ENCODE measurements around the gene CCNK.

The CCNK gene

GRCh38 chr14:99519931-99520421 is 38.8 kb downstream of the CCNK start:
- DNase-seq (ENCODE audit: low read depth in 2 of 2): no peak

GRCh38 chr14:99520571-99521081 is 39.4 kb downstream of the CCNK start:
- no peak for DNase-seq (ENCODE audit: low read depth in 2 of 2)

DNA sequence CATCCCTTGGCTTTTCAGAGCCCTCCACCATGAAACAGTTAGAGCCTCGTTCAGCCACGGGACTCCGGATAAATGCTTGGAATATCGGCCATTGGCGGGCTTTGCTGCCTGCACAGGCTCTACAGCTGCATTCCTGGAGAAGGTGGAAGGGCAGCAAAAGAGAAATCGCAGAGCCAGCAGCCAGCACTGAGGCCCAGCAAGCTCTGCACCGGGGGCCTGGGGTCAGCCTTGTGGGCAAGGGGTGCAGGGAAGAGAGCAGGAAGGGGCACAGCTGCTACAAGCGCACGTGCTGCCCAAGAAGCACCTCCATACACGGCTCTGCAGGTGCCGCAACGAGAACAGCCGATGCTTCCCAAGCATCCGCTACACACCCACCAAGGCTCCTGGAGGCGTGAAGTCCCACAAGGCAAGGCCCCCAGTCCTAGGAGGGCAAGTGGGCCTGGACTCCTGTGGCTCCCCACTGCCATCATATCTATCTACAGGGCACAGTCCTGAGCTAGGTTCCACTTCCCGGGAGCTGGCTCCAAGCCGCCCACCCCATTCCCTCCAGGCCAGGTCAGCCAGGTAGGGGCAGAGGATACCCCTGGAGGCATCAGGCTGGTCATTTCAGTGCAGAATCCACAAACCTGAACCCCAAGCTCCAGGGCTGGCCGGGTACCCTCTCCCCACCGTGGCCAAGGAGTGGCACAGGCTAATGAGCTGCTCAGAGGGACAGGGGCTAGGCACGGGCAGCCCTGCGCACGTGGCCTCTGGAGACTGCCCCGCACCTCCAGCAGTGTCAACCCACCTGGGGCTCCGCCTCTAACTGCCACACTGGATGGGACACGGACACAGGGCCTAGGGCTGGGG is 40.2 kb downstream of the CCNK start:
- no peak for DNase-seq (ENCODE audit: low read depth in 2 of 2)

DNA sequence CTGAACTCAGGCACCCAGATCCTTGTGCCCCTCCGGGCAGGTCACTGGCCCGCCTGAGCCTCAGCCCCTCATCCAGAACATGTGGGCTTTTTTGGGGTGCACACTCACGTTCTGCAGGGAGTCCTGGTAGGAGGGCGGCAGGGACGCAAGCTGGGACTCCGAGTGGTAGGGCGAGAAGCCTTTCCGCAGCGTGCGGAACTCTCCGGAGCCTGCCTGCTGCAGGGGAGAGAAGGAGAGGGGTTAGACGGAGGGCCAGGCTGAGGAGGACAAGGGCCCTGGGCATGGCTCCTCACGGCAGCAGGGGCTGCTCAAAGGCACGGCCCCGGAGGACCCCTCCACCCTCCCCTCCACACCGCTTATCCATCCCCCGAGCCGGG is 40.8 kb downstream of the CCNK start:
- DNase-seq (ENCODE audit: low read depth in 2 of 2): no peak

GRCh38 chr14:99522457-99522891 is 41.3 kb downstream of the CCNK start:
- no peak for DNase-seq (ENCODE audit: low read depth in 2 of 2)

- no peak for DNase-seq (ENCODE audit: low read depth in 2 of 2)
Observed at GRCh38 chr14:99522934-99523703, 41.9 kb downstream of the CCNK start.

- DNase-seq (ENCODE audit: low read depth in 2 of 2): no peak
Observed at GRCh38 chr14:99523704-99524055, 42.5 kb downstream of the CCNK start.

GRCh38 chr14:99524091-99524661 is 43.0 kb downstream of the CCNK start:
- DNase-seq (ENCODE audit: low read depth in 2 of 2): no peak

- no peak for DNase-seq (ENCODE audit: low read depth in 2 of 2)
Observed at GRCh38 chr14:99524804-99525698, 43.8 kb downstream of the CCNK start.

DNA sequence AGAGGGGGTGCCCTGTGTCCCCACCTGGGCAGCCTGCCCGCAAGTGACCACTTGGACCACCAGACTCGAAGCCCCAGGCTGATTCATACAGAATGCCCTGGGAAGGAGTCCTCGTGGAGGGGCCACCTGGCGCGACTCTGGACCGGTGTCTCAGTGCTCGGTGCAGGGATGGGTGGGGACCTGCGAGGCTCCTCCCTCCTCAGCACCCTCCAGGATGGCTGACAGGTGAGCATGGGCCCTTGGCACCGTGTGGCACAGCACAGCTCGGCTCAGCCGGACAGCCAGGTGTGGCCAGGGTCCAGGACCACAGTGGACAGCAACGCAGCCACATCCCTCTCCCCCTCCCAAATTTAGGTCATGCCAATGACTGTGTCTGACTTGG is 44.5 kb downstream of the CCNK start:
- DNase-seq (ENCODE audit: low read depth in 2 of 2): no peak

- DNase-seq (ENCODE audit: low read depth in 2 of 2): no peak
Observed at GRCh38 chr14:99527026-99527425, 45.8 kb downstream of the CCNK start.

DNA sequence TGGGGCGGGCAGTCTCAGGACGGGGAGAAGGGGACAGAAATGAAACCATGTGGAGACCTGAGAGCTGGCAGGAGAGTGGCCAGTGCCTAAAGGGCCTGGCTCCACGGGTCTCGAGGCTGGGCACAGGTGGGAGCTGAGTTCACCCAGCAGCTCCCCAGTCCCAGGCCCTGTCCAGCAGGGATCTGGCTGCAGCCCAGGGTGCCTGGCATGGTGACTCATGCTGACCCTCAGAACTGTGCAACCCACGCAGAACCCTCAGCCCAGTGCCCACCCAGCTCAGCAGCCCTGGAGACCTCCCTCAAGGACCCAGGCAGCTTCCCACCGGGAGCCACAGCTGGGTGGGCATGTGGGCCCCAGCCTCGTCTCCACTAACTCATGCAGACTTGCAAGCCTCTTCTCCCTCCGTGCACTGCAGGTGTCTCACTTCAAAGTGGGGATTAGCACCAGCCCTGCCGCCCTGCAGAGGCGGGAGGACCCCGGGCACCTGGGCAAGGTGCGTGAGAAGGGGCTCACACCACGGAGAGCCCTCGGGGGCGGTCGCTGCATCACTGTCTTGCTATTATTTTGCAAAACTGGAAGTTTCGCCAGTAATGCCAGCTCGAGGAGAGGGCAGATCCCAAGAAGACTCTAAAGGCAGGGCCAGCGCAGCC is 46.3 kb downstream of the CCNK start:
- DNase-seq (ENCODE audit: low read depth in 2 of 2): no peak

DNA sequence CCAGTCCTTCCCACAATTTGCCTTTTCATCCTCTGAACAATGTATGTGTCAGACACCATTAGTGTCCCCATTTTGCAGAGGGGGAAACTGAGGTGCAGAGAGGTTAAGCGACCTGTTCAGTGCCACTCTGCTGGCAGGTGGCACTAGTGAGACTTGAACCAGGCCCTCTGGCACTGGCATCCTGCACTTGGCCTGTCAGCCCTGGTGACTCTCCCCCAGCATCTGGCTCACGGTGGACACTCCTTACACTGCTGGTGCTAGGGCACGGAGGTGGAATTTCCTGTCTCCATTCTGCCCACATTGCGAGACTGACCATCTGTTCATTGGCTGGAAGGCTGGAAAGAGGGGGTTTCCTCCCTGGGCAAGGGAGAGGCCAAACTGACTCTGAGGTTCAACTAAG is 48.7 kb downstream of the CCNK start:
- no peak for DNase-seq (ENCODE audit: low read depth in 2 of 2)

- DNase-seq (ENCODE audit: low read depth in 2 of 2): no peak
Observed at GRCh38 chr14:99530407-99531155, 49.4 kb downstream of the CCNK start.

DNA sequence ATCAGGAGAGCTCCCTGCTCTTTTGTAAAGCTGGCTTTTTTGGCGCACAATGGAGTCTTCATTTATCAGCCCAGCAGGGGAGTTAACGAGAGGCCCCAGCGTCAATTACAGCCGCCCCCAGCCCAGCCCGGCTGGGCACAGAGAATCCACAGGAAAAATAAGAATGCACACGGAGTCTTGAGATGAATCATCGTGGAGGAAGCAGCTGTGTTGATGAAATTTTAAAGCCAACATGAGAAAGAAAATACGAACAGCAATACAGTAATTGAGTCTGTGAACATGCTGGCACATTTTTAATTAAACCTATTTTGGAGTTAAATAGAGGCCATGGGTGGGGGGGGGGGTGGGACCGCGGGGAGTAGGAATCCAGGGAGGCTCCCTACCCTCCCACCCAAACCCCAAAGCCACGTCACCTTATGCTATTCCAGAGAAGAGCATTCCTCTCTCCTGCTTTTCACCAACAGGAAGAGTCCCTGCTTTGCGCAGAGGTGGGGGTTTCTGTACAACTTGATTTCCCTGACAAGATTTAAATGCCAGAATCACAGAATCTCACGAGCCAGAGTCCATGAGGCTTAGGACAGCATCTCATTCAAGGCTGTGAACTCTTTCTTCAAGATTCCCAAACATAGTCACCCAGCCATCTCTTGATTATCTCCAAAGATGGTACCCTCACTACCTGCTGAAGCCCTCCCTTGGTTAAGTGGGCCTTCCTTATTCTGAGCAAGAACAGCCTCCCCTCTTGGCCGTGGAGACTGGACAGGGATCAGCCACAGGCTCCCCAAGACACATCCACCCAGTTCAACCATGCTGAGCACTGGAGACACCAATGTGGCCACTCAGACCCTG is 50.3 kb downstream of the CCNK start:
- no peak for DNase-seq (ENCODE audit: low read depth in 2 of 2)

- no peak for DNase-seq (ENCODE audit: low read depth in 2 of 2)
Observed at GRCh38 chr14:99532310-99532709, 51.1 kb downstream of the CCNK start.

GRCh38 chr14:99534333-99534732 is 53.1 kb downstream of the CCNK start:
- DNase-seq (ENCODE audit: low read depth in 2 of 2): no peak

DNA sequence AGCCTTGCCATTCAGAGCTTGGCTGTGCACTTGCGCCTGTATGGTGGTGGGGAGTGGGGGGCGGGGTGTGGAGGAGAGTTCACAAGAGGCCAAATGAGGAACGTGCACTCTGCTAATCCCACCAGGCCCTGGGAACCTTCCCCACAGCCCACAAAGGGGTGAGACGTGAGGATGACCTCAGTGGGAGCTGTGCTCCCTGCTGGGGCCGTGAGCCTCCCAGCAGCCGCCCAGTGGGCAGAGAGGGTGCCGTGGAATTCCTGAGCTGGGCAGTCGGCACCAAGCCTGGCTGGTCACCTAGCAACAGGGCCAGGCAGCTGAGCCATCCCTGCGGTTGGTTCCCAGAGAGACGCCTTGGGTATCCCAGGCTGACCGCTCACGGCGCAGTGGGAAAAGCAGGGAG is 53.7 kb downstream of the CCNK start:
- DNase-seq (ENCODE audit: low read depth in 2 of 2): no peak

- DNase-seq (ENCODE audit: low read depth in 2 of 2): no peak
Observed at GRCh38 chr14:99535448-99535847, 54.2 kb downstream of the CCNK start.

Measured in stimulated activated CD4-positive, alpha-beta T cell treated with anti-CD3 and anti-CD28 coated beads, Interleukin-12 subunit alpha, Interleukin-12 subunit beta, amount 100 ng/mL, for 24 hours (primary cell).